Measurements from ENCODE around the gene DGKD. TPM values are rescaled to one million over a fixed set of nuclear protein-coding genes. Genes with fewer than 3 reads are reported as not detected.

The DGKD gene
- total RNA-seq, 1 donor from 2014 or later, result 86.7 TPM

DNA sequence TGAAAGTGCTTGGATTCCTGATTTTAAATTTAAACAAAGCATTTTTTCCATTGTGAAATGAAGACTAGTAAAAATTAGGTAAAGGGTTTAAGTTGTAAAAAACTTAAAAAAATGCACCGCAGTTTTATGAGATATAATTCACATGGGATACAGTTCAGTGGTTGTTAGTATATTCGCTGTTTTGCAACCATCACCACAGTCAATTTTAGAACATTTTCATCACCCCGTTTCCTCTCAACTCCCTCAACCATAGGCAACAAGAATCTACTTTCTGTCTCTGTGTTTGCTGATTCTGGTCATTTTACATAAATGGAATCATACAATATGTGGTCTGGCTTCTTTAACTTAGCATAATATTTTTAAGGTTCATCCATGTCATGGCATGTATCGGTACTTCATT lies 4.0 kb downstream of the DGKD start:
- Histone ChIP-seq H3K27me3 (no peaks in the 10 kb centered on the region), H3K36me3 (no peaks in the 10 kb centered on the region), H3K9me3 (no peaks in the 10 kb centered on the region), H3K4me3 (no peak overlapping the region), H3K4me1 (peaks cover 16% of the 10 kb centered on the region), H3K27ac (peak overlapping the region; percentile 13)
- intact Hi-C loops (cut with DNase I), result loop anchor here (10.0 kb wide), 1 partner anchor 86 kb away; no protein-coding TSS in a partner anchor
- no peak for TF ChIP-seq CTCF (IDR thresholded peaks at IDR 0.05)
- no peak for DNase-seq
- ATAC-seq, result no peak

DNA sequence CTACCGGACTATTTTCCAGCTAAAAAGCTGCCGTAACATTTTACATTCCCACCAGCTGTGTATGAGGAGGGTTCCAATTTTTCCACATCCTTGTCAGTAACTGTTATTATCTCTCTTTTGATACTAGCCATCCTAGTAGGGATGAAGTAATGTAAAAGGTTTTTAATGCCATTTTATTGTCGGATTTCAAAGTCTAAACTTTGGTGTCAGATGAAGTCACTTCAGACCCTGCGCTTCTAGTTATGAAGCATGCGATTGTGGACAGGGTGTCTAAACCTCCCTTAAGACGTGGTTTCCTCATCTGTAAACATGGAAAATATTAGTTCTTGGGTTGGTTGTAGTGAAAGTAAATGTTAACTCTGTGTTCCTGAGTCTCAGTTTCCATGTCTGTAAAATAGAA lies 4.7 kb downstream of the DGKD start:
- H3K4me3 ChIP-seq, result no peak overlapping the region
- ATAC-seq (no peak), DNase-seq (no peak)
- H3K36me3 ChIP-seq, result no peaks in the 10 kb centered on the region
- H3K9me3 ChIP-seq, result no peaks in the 10 kb centered on the region
- H3K27ac ChIP-seq, result no peak overlapping the region
- intact Hi-C loops (cut with DNase I), result loop anchor here (10.0 kb wide), 1 partner anchor 86 kb away; no protein-coding TSS in a partner anchor
- H3K27me3 ChIP-seq, result no peaks in the 10 kb centered on the region
- no peak for TF ChIP-seq CTCF (IDR thresholded peaks at IDR 0.05)
- peaks cover 10% of the 10 kb centered on the region for H3K4me1 ChIP-seq

DNA sequence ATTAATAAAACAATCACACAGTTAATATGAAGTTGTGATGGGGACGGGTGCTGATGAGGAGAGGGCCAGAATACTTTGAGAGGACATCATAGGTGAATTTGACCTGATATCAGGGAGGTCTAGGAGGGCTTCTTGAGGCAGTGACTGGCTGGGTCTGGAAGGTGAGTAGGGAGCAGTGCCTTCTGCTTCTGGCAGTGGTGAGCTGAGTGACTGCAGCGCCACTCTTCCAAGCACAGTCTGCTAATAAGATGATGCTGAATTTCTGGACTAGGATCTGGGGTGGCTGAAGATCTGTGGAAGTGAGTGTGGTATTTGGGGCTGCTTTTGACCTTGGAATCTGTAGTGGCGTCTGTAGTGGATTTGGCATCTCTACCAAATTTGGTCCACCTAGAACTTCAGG lies 5.5 kb downstream of the DGKD start:
- Histone ChIP-seq H3K4me1 (peaks cover 9% of the 10 kb centered on the region), H3K4me3 (no peak overlapping the region), H3K27me3 (no peaks in the 10 kb centered on the region), H3K9me3 (no peaks in the 10 kb centered on the region), H3K27ac (no peak overlapping the region), H3K36me3 (no peaks in the 10 kb centered on the region)
- intact Hi-C loops (cut with DNase I), result loop anchor here (10.0 kb wide), 1 partner anchor 85 kb away; no protein-coding TSS in a partner anchor
- no peak for DNase-seq
- no peak for TF ChIP-seq CTCF (IDR thresholded peaks at IDR 0.05)
- ATAC-seq, result no peak

DNA sequence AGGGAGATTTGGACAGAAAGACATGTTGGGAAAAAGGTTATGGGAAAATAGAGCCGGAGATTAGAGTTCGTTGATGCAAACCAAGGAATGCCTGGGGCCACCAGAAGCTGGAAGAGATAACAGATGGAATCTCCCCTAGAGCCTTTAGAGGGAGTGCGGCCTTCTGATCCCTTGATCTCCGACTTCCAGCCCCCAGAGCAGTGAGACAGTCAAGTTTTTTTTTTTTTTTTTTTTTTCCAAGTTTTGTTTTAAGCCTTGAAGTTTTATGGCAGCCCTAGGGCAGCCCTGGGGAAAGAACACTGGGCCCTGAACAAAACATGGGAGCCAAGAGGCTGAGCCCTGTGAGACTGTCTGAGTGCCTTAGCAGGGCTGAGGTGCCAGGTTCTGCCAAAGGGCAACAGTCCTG lies 6.5 kb downstream of the DGKD start:
- H3K4me3 ChIP-seq, result no peak overlapping the region
- ATAC-seq (no peak), DNase-seq (no peak)
- H3K36me3 ChIP-seq, result no peaks in the 10 kb centered on the region
- no peak for TF ChIP-seq CTCF (IDR thresholded peaks at IDR 0.05)
- intact Hi-C loops (cut with DNase I), result no loop called here
- no peak overlapping the region for H3K27ac ChIP-seq
- H3K9me3 ChIP-seq, result no peaks in the 10 kb centered on the region
- no peaks in the 10 kb centered on the region for H3K27me3 ChIP-seq
- H3K4me1 ChIP-seq, result peaks cover 2% of the 10 kb centered on the region

GRCh38 chr2:233361297-233361696 lies 7.0 kb downstream of the DGKD start:
- ATAC-seq, result no peak
- DNase-seq, result no peak

More at GRCh38 chr2:233361297-233361696, 7.0 kb downstream of the DGKD start:
- intact Hi-C loops (cut with DNase I), result no loop called here
- TF ChIP-seq CTCF (IDR thresholded peaks at IDR 0.05), result no peak
- Histone ChIP-seq H3K36me3 (no peaks in the 10 kb centered on the region), H3K27me3 (no peaks in the 10 kb centered on the region), H3K4me3 (no peak overlapping the region), H3K4me1 (no peaks in the 10 kb centered on the region), H3K9me3 (no peaks in the 10 kb centered on the region), H3K27ac (no peak overlapping the region)
